OCI-LY7 (cell line): ENCODE data around the gene ZNF148.

Experiments
- EZH2phosphoT487 ChIP-seq: fragments of 200-600 bp; sonication (generic); IDR thresholded peaks from 2 replicates; pipeline ENCODE4 v1.6.1; 2018; ENCODE audit warnings: low read depth, borderline replicate concordance, mild to moderate bottlenecking, mixed run types, antibody characterized with exemption, low read length, moderate library complexity, mixed read lengths
- TF ChIP-seq, protein P1 (sequence below): fragments of 200-600 bp; sonication (generic); conservative IDR thresholded peaks from 2 replicates; pipeline ENCODE4 v1.5.1; 2014; ENCODE audit warnings: mild to moderate bottlenecking, antibody characterized with exemption, low read length, moderate library complexity, mixed read lengths

- TF ChIP-seq, protein P1, sequence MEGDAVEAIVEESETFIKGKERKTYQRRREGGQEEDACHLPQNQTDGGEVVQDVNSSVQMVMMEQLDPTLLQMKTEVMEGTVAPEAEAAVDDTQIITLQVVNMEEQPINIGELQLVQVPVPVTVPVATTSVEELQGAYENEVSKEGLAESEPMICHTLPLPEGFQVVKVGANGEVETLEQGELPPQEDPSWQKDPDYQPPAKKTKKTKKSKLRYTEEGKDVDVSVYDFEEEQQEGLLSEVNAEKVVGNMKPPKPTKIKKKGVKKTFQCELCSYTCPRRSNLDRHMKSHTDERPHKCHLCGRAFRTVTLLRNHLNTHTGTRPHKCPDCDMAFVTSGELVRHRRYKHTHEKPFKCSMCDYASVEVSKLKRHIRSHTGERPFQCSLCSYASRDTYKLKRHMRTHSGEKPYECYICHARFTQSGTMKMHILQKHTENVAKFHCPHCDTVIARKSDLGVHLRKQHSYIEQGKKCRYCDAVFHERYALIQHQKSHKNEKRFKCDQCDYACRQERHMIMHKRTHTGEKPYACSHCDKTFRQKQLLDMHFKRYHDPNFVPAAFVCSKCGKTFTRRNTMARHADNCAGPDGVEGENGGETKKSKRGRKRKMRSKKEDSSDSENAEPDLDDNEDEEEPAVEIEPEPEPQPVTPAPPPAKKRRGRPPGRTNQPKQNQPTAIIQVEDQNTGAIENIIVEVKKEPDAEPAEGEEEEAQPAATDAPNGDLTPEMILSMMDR, result no peak
- TF ChIP-seq EZH2phosphoT487, result no peak
Measured at GRCh38 chr3:125186261-125186787, 188.8 kb downstream of the ZNF148 start.
